Trophoblast cell (in vitro differentiated cells and primary cell): ENCODE data around the gene SUN1.
A peak's percentile ranks its signal among the peaks of the same experiment; 100 is the strongest.

Experiments used
- DNase-seq, 2 donors: peaks; one replicate each; pipeline ENCODE4 v3.0.0-alpha.2; 2016
- H2AFZ ChIP-seq: 2 replicates; pipeline ENCODE4 v1.6.1; 2013; ENCODE audit warnings: low read length, moderate library complexity, mild to moderate bottlenecking; ENCODE audit not compliant: insufficient read depth, poor library complexity
- H2AK5ac ChIP-seq: 2 replicates; pipeline ENCODE4 v1.6.1; 2013; ENCODE audit warnings: mild to moderate bottlenecking, low read length
- H2BK120ac ChIP-seq: 2 replicates; pipeline ENCODE4 v1.6.1; 2013; ENCODE audit warnings: low read length, mild to moderate bottlenecking, moderate library complexity; ENCODE audit not compliant: insufficient read depth, poor library complexity
- H2BK12ac ChIP-seq: 2 replicates; pipeline ENCODE4 v1.6.1; 2013; ENCODE audit warnings: mild to moderate bottlenecking, low read length, moderate library complexity
- H2BK5ac ChIP-seq: 2 replicates; pipeline ENCODE4 v1.6.1; 2013; ENCODE audit warnings: low read length, low read depth, moderate library complexity, mild to moderate bottlenecking; ENCODE audit not compliant: poor library complexity
- H3K14ac ChIP-seq: 2 replicates; pipeline ENCODE4 v1.6.1; 2013; ENCODE audit warnings: mild to moderate bottlenecking, low read length
- H3K18ac ChIP-seq: 2 replicates; pipeline ENCODE4 v1.6.1; 2013; ENCODE audit warnings: mild to moderate bottlenecking, low read length
- H3K23ac ChIP-seq: 2 replicates; pipeline ENCODE4 v1.6.1; 2013; ENCODE audit warnings: low read length
- H3K27ac ChIP-seq: 2 replicates; pipeline ENCODE4 v1.5.1; 2013; ENCODE audit warnings: low read depth, mild to moderate bottlenecking, inconsistent platforms, low read length, moderate library complexity
- H3K27me3 ChIP-seq: 2 replicates; pipeline ENCODE4 v1.6.1; 2013; ENCODE audit warnings: inconsistent platforms, mild to moderate bottlenecking, low read length, moderate library complexity; ENCODE audit not compliant: insufficient read depth
- H3K36me3 ChIP-seq, 2 experiments: 1 replicate in 1 of 2; 2 replicates in 1 of 2; pipeline ENCODE4 v1.6.1; 2013; ENCODE audit warnings: low read length in 2 of 2, mild to moderate bottlenecking in 2 of 2, moderate library complexity in 1 of 2; ENCODE audit not compliant: insufficient read depth in 2 of 2, control insufficient read depth in 1 of 2
- H3K4ac ChIP-seq: 2 replicates; pipeline ENCODE4 v1.6.1; 2013; ENCODE audit warnings: low read depth, mild to moderate bottlenecking, low read length, moderate library complexity
- H3K4me1 ChIP-seq, 2 experiments: 1 replicate in 1 of 2; 2 replicates in 1 of 2; pipeline ENCODE4 v1.6.1; 2013; ENCODE audit warnings: low read length in 2 of 2, mild to moderate bottlenecking in 2 of 2, moderate library complexity in 1 of 2; ENCODE audit not compliant: insufficient read depth in 2 of 2, control insufficient read depth in 1 of 2
- H3K4me2 ChIP-seq: 2 replicates; pipeline ENCODE4 v1.6.1; 2013; ENCODE audit warnings: inconsistent platforms, mild to moderate bottlenecking, low read length, moderate library complexity
- H3K4me3 ChIP-seq: 2 replicates; pipeline ENCODE4 v1.5.1; 2013; ENCODE audit warnings: mild to moderate bottlenecking, low read depth, low read length, inconsistent platforms
- H3K79me1 ChIP-seq: one replicate; pipeline ENCODE4 v1.6.1; 2013; ENCODE audit warnings: low read length
- H3K79me2 ChIP-seq: 2 replicates; pipeline ENCODE4 v1.6.1; 2013; ENCODE audit warnings: low read length, mild to moderate bottlenecking; ENCODE audit not compliant: control insufficient read depth, insufficient read depth, poor library complexity
- H3K9ac ChIP-seq: 2 replicates; pipeline ENCODE4 v1.6.1; 2013; ENCODE audit warnings: mild to moderate bottlenecking, low read length
- H3K9me3 ChIP-seq: 2 replicates; pipeline ENCODE4 v1.6.1; 2013; ENCODE audit warnings: low read depth, mild to moderate bottlenecking, control low read depth, inconsistent platforms, low read length; ENCODE audit not compliant: insufficient read depth
- H4K12ac ChIP-seq: 2 replicates; pipeline ENCODE4 v1.6.1; 2013; ENCODE audit warnings: low read depth, mild to moderate bottlenecking, low read length, moderate library complexity
- H4K8ac ChIP-seq: 2 replicates; pipeline ENCODE4 v1.6.1; 2013; ENCODE audit warnings: low read depth, mild to moderate bottlenecking, low read length, moderate library complexity
- H4K91ac ChIP-seq: one replicate; pipeline ENCODE4 v1.6.1; 2013; ENCODE audit warnings: low read depth, mild to moderate bottlenecking, low read length, moderate library complexity
- WGBS: extraction: QIAGEN DNeasy Blood & Tissue Kit; methylation state at CpG from one replicate; pipeline ENCODE4 v1.1.7; 2013; ENCODE audit warnings: missing lambda C conversion rate; ENCODE audit not compliant: insufficient read length, insufficient coverage; ENCODE audit errors: extremely low coverage; 5-methylcytosine and 5-hydroxymethylcytosine counted together

Gene SUN1

GRCh38 chr7:821688-822087 is 10.6 kb upstream of the SUN1 start:
- peaks cover 3 to 10% of the 10 kb centered on the region in 2 experiments for H3K36me3 ChIP-seq
- H2BK5ac ChIP-seq, result no peak overlapping the region
- no peak overlapping the region for H3K14ac ChIP-seq
- H3K18ac ChIP-seq, result no peak overlapping the region
- H3K9me3 ChIP-seq, result no peaks in the 10 kb centered on the region
- H2AFZ ChIP-seq, result no peak overlapping the region
- no peaks in the 10 kb centered on the region for H3K27me3 ChIP-seq
- no CpG with 5 or more reads among the region's 11 CpGs for WGBS
- no peak overlapping the region for H3K4me3 ChIP-seq
- H3K79me1 ChIP-seq, result peaks cover 4% of the 10 kb centered on the region
- H3K4ac ChIP-seq, result peak overlapping the region; percentile 0
- no peak overlapping the region for H2BK120ac ChIP-seq
- no peak overlapping the region for H3K9ac ChIP-seq
- no peak overlapping the region for H3K4me2 ChIP-seq
- H3K4me1 ChIP-seq, result peaks cover 2 to 4% of the 10 kb centered on the region in 2 experiments
- H3K23ac ChIP-seq, result no peak overlapping the region
- H2AK5ac ChIP-seq, result no peak overlapping the region
- H2BK12ac ChIP-seq, result no peak overlapping the region
- H4K8ac ChIP-seq, result no peak overlapping the region
- no peak overlapping the region for H4K12ac ChIP-seq
- H3K79me2 ChIP-seq, result peaks cover 21% of the 10 kb centered on the region
- no peak overlapping the region for H3K27ac ChIP-seq
- no peak for DNase-seq
- H4K91ac ChIP-seq, result no peak overlapping the region

GRCh38 chr7:822692-823276 is 9.5 kb upstream of the SUN1 start:
- no peak overlapping the region for H3K14ac ChIP-seq
- WGBS, result no CpG with 5 or more reads among the region's 32 CpGs
- H3K27me3 ChIP-seq, result no peaks in the 10 kb centered on the region
- no peak overlapping the region for H2AK5ac ChIP-seq
- no peak overlapping the region for H3K4me2 ChIP-seq
- H3K4ac ChIP-seq, result peak overlapping the region; percentile 0
- no peaks in the 10 kb centered on the region for H3K9me3 ChIP-seq
- no peak overlapping the region for H3K18ac ChIP-seq
- peaks cover 3 to 10% of the 10 kb centered on the region in 2 experiments for H3K36me3 ChIP-seq
- H2BK12ac ChIP-seq, result no peak overlapping the region
- H3K9ac ChIP-seq, result no peak overlapping the region
- no peak overlapping the region for H4K91ac ChIP-seq
- DNase-seq, result no peak
- H4K8ac ChIP-seq, result no peak overlapping the region
- H2BK5ac ChIP-seq, result no peak overlapping the region
- H2AFZ ChIP-seq, result no peak overlapping the region
- no peak overlapping the region for H3K4me3 ChIP-seq
- no peak overlapping the region for H3K27ac ChIP-seq
- peaks cover 2 to 4% of the 10 kb centered on the region in 2 experiments for H3K4me1 ChIP-seq
- H2BK120ac ChIP-seq, result no peak overlapping the region
- H4K12ac ChIP-seq, result no peak overlapping the region
- H3K79me1 ChIP-seq, result no peaks in the 10 kb centered on the region
- no peak overlapping the region for H3K23ac ChIP-seq
- peaks cover 13% of the 10 kb centered on the region for H3K79me2 ChIP-seq

- no CpG with 5 or more reads among the region's 8 CpGs for WGBS
- no peak overlapping the region for H4K8ac ChIP-seq
- H3K79me1 ChIP-seq, result no peaks in the 10 kb centered on the region
- no peak overlapping the region for H2BK120ac ChIP-seq
- no peak overlapping the region for H3K27ac ChIP-seq
- no peak overlapping the region for H2BK5ac ChIP-seq
- no peaks in the 10 kb centered on the region for H3K9me3 ChIP-seq
- H3K27me3 ChIP-seq, result no peaks in the 10 kb centered on the region
- H3K9ac ChIP-seq, result no peak overlapping the region
- H3K4me2 ChIP-seq, result no peak overlapping the region
- H2AK5ac ChIP-seq, result no peak overlapping the region
- H3K4ac ChIP-seq, result peak overlapping the region; percentile 78
- no peak overlapping the region for H4K91ac ChIP-seq
- H2BK12ac ChIP-seq, result no peak overlapping the region
- peak overlapping the region; percentile 25 for H3K18ac ChIP-seq
- DNase-seq, result no peak
- H4K12ac ChIP-seq, result no peak overlapping the region
- H3K23ac ChIP-seq, result no peak overlapping the region
- H3K79me2 ChIP-seq, result peaks cover 11% of the 10 kb centered on the region
- H2AFZ ChIP-seq, result no peak overlapping the region
- no peak overlapping the region for H3K4me3 ChIP-seq
- H3K14ac ChIP-seq, result no peak overlapping the region
- H3K36me3 ChIP-seq, result peaks cover 3 to 10% of the 10 kb centered on the region in 2 experiments
- H3K4me1 ChIP-seq, result peaks cover 0 to 2% of the 10 kb centered on the region in 2 experiments
Observed at GRCh38 chr7:823649-824048, 8.6 kb upstream of the SUN1 start.

DNA sequence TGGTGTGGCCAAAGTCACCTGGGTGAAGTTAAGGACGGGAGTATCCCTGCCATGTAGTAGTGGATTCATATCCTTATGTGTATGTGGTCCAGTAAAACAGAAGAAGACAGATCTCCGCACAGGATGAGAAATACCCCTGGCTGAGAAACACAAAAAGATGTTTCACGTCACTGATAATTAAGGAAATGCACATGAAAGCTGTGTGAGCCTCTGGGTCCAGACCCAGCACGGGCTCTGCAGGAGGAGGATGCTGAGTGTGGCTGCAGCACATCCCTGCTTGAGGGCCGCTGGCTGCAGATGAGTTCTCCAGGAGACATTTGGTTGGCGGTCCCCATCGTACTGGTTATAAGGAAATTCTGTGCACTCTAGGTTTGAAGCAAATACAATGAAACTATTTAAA is 8.2 kb upstream of the SUN1 start:
- no peaks in the 10 kb centered on the region for H3K9me3 ChIP-seq
- no peak overlapping the region for H3K4me2 ChIP-seq
- peak overlapping the region; percentile 49 for H3K4ac ChIP-seq
- no peak for DNase-seq
- H2BK12ac ChIP-seq, result no peak overlapping the region
- H3K18ac ChIP-seq, result no peak overlapping the region
- H3K9ac ChIP-seq, result no peak overlapping the region
- no peak overlapping the region for H2AK5ac ChIP-seq
- no peak overlapping the region for H3K27ac ChIP-seq
- H3K14ac ChIP-seq, result no peak overlapping the region
- H4K12ac ChIP-seq, result no peak overlapping the region
- no peaks in the 10 kb centered on the region for H3K79me1 ChIP-seq
- no CpG with 5 or more reads among the region's 7 CpGs for WGBS
- no peak overlapping the region for H2BK120ac ChIP-seq
- H3K23ac ChIP-seq, result no peak overlapping the region
- no peak overlapping the region for H3K4me3 ChIP-seq
- H3K79me2 ChIP-seq, result peaks cover 10% of the 10 kb centered on the region
- H3K36me3 ChIP-seq, result peaks cover 3 to 10% of the 10 kb centered on the region in 2 experiments
- no peak overlapping the region for H4K8ac ChIP-seq
- peaks cover 0 to 2% of the 10 kb centered on the region in 2 experiments for H3K4me1 ChIP-seq
- no peak overlapping the region for H2BK5ac ChIP-seq
- no peak overlapping the region for H2AFZ ChIP-seq
- no peak overlapping the region for H4K91ac ChIP-seq
- no peaks in the 10 kb centered on the region for H3K27me3 ChIP-seq
